Loucy (cell line): ENCODE measurements around the gene OR52L1.

ENCODE experiments used
- H2AFZ ChIP-seq: fragments of 200-600 bp; sonication (generic); 2 replicates; pipeline ENCODE4 v1.6.0; 2016; ENCODE audit warnings: antibody characterized with exemption, mild to moderate bottlenecking, low read length, moderate library complexity
- H3F3A ChIP-seq: fragments of 200-600 bp; 2 replicates; pipeline ENCODE4 v1.6.0; 2016; ENCODE audit warnings: antibody characterized with exemption, low read depth, mild to moderate bottlenecking
- H3K27me3 ChIP-seq: fragments of 200-600 bp; sonication (generic); 2 replicates; pipeline ENCODE4 v1.6.1; 2014; ENCODE audit warnings: low read length, mild to moderate bottlenecking; ENCODE audit not compliant: insufficient read depth, poor library complexity, severe bottlenecking
- H3K36me3 ChIP-seq: fragments of 200-600 bp; sonication (generic); 2 replicates; pipeline ENCODE4 v1.6.1; 2016; ENCODE audit warnings: low read length; ENCODE audit not compliant: insufficient read depth
- H3K4me1 ChIP-seq: fragments of 200-600 bp; sonication (generic); 2 replicates; pipeline ENCODE4 v1.5.1; 2014; ENCODE audit warnings: low read length, mild to moderate bottlenecking; ENCODE audit not compliant: insufficient read depth, poor library complexity, severe bottlenecking
- H3K4me2 ChIP-seq: fragments of 200-600 bp; sonication (generic); 2 replicates; pipeline ENCODE4 v1.6.0; 2014; ENCODE audit warnings: antibody characterized with exemption, low read length, low read depth, mild to moderate bottlenecking; ENCODE audit not compliant: poor library complexity, severe bottlenecking
- H3K4me3 ChIP-seq: fragments of 200-600 bp; sonication (generic); 2 replicates; pipeline ENCODE4 v1.5.1; 2014; ENCODE audit warnings: low read length, mild to moderate bottlenecking, mixed read lengths; ENCODE audit not compliant: poor library complexity, severe bottlenecking
- H3K79me2 ChIP-seq: fragments of 200-600 bp; sonication (generic); 2 replicates; pipeline ENCODE4 v1.6.1; 2014; ENCODE audit warnings: low read length; ENCODE audit not compliant: insufficient read depth
- H3K9ac ChIP-seq: fragments of 200-600 bp; sonication (generic); 2 replicates; pipeline ENCODE4 v1.6.0; 2014; ENCODE audit warnings: mild to moderate bottlenecking, low read depth, low read length, moderate library complexity; ENCODE audit not compliant: poor library complexity, severe bottlenecking
- H3K9me2 ChIP-seq: fragments of 200-600 bp; sonication (generic); replicated peaks from 2 replicates; pipeline ENCODE4 v1.6.1; 2016; ENCODE audit warnings: low read depth, low read length, mixed read lengths
- H3K9me3 ChIP-seq: fragments of 200-600 bp; sonication (generic); 2 replicates; pipeline ENCODE4 v1.6.1; 2014; ENCODE audit warnings: mild to moderate bottlenecking, antibody characterized with exemption, low read length, low read depth; ENCODE audit not compliant: insufficient read depth
- H4K20me1 ChIP-seq: fragments of 200-600 bp; sonication (generic); 2 replicates; pipeline ENCODE4 v1.6.0; 2014; ENCODE audit warnings: antibody characterized with exemption, low read length, mild to moderate bottlenecking; ENCODE audit not compliant: insufficient read depth, poor library complexity, severe bottlenecking
- CTCF ChIP-seq: fragments of 200-600 bp; sonication (generic); conservative IDR thresholded peaks from 2 replicates; pipeline ENCODE4 v1.5.1; 2014; ENCODE audit warnings: mild to moderate bottlenecking, antibody characterized with exemption, low read length
- EZH2phosphoT487 ChIP-seq: fragments of 200-600 bp; IDR thresholded peaks from 2 replicates; pipeline ENCODE4 v1.6.1; 2018; ENCODE audit warnings: antibody characterized with exemption, mild to moderate bottlenecking, moderate library complexity, borderline replicate concordance

OR52L1 gene

GRCh38 chr11:5986885-5987284 lies at the start of gene OR52L1:
OR52L1 (minus strand) TSS chr11:5986985; CDS start chr11:5986930, 55 bp downstream.
- Histone ChIP-seq H3K4me1 (no peaks in the 10 kb centered on the region), H3K4me2 (no peak within 1 kb of the TSS), H2AFZ (no peak within 1 kb of the TSS), H3K9ac (no peak within 1 kb of the TSS), H3K9me3 (no peaks in the 10 kb centered on the region), H3K79me2 (no peaks in the 10 kb centered on the region), H3K9me2 (no peaks in the 10 kb centered on the region), H3K36me3 (no peaks in the 10 kb centered on the region), H3K27me3 (no peaks in the 10 kb centered on the region), H3F3A (no peaks in the 10 kb centered on the region), H4K20me1 (no peaks in the 10 kb centered on the region), H3K4me3 (no peak within 1 kb of the TSS)
- TF ChIP-seq EZH2phosphoT487, result no peak

GRCh38 chr11:6030708-6031405 lies 44.1 kb upstream of the OR52L1 start, which contains the start of gene OR56A1:
OR56A1 (minus strand) TSS chr11:6030758; CDS start chr11:6027692, 3,066 bp downstream.
- peaks cover 3% of the 10 kb centered on the region for H3K27me3 ChIP-seq
- H2AFZ ChIP-seq, result no peak within 1 kb of the TSS
- no peaks in the 10 kb centered on the region for H3K9me3 ChIP-seq
- H3K9ac ChIP-seq, result no peak within 1 kb of the TSS
- H3K9me2 ChIP-seq, result no peaks in the 10 kb centered on the region
- H3K4me1 ChIP-seq, result no peaks in the 10 kb centered on the region
- no peak within 1 kb of the TSS for H3K4me3 ChIP-seq
- H3F3A ChIP-seq, result no peaks in the 10 kb centered on the region
- TF ChIP-seq EZH2phosphoT487 (no peak), CTCF (no peak)
- no peak within 1 kb of the TSS for H3K4me2 ChIP-seq
- no peaks in the 10 kb centered on the region for H4K20me1 ChIP-seq
- no peaks in the 10 kb centered on the region for H3K36me3 ChIP-seq
- H3K79me2 ChIP-seq, result no peaks in the 10 kb centered on the region

- Histone ChIP-seq H3F3A (no peaks in the 10 kb centered on the region), H3K4me3 (no peak overlapping the region), H3K4me2 (no peak overlapping the region), H3K9me2 (no peaks in the 10 kb centered on the region), H3K36me3 (no peaks in the 10 kb centered on the region), H2AFZ (no peak overlapping the region), H3K9me3 (no peaks in the 10 kb centered on the region), H3K4me1 (no peaks in the 10 kb centered on the region), H4K20me1 (no peaks in the 10 kb centered on the region), H3K9ac (no peak overlapping the region), H3K79me2 (no peaks in the 10 kb centered on the region), H3K27me3 (peaks cover 3% of the 10 kb centered on the region)
- TF ChIP-seq EZH2phosphoT487, result no peak
- TF ChIP-seq CTCF, result no peak
Observed at GRCh38 chr11:6027501-6027900, 40.7 kb upstream of the OR52L1 start.

- H3K36me3 ChIP-seq, result no peaks in the 10 kb centered on the region
- no peak overlapping the region for H3K4me2 ChIP-seq
- no peak overlapping the region for H2AFZ ChIP-seq
- no peaks in the 10 kb centered on the region for H3K27me3 ChIP-seq
- no peaks in the 10 kb centered on the region for H3K9me2 ChIP-seq
- H3F3A ChIP-seq, result no peaks in the 10 kb centered on the region
- no peaks in the 10 kb centered on the region for H4K20me1 ChIP-seq
- no peaks in the 10 kb centered on the region for H3K79me2 ChIP-seq
- TF ChIP-seq CTCF (no peak), EZH2phosphoT487 (no peak)
- no peak overlapping the region for H3K4me3 ChIP-seq
- H3K4me1 ChIP-seq, result no peaks in the 10 kb centered on the region
- H3K9me3 ChIP-seq, result no peaks in the 10 kb centered on the region
- no peak overlapping the region for H3K9ac ChIP-seq
Observed at GRCh38 chr11:6025056-6025455, 38.3 kb upstream of the OR52L1 start.
